Ovary (tissue), 9 donors: Measurements from ENCODE around the gene SPATA16. TPM values are rescaled to one million over a fixed set of nuclear protein-coding genes. Genes with fewer than 3 reads are reported as not detected.
"Not testable (repeated sequence)": the region's sequence is repeated elsewhere in the genome, so short reads cannot be mapped to it uniquely, and the experiment has no call there.

ENCODE experiments used
- DNase-seq, 5 donors: peaks; one replicate each; pipeline ENCODE4 v3.0.0-alpha.2; 2019 to 2020
- H3K27ac ChIP-seq, 2 donors: fragments of 200-600 bp; one replicate each; pipeline versions ENCODE4 v1.5.1 to v1.8.0; 2019 to 2022
- H3K27me3 ChIP-seq: fragments of 200-600 bp; one replicate; pipeline ENCODE4 v1.8.0; 2022
- H3K36me3 ChIP-seq: fragments of 200-600 bp; sonication (generic); one replicate; pipeline ENCODE4 v1.5.1; 2019
- H3K4me1 ChIP-seq: one replicate; pipeline ENCODE4 v1.8.1; 2013; ENCODE audit warnings: mild to moderate bottlenecking, moderate library complexity; ENCODE audit not compliant: insufficient read depth
- H3K4me3 ChIP-seq: fragments of 200-600 bp; sonication (generic); one replicate; pipeline ENCODE4 v1.5.1; 2017
- H3K9me3 ChIP-seq, 2 donors: fragments of 200-600 bp in 1 of 2; sonication (generic) in 1 of 2; one replicate each; pipeline versions ENCODE4 v1.5.1 to v1.8.1; 2013 to 2019; ENCODE audit warnings: mild to moderate bottlenecking in 1 of 2, moderate library complexity in 1 of 2
- CTCF ChIP-seq, 3 donors: fragments of 450-650 bp in 2 of 3; fragments of 200-600 bp in 1 of 3; IDR thresholded peaks; one replicate each; pipeline versions ENCODE4 v1.5.1 to v1.8.0; 2016 to 2022; ENCODE audit warnings: antibody characterized with exemption in 3 of 3, mild to moderate bottlenecking in 1 of 3
- EP300 ChIP-seq: sonication (generic); formaldehyde crosslinking; IDR thresholded peaks from one replicate; pipeline ENCODE4 v1.6.1; 2017; ENCODE audit warnings: antibody characterized with exemption
- POLR2A ChIP-seq: fragments of 450-650 bp; IDR thresholded peaks from one replicate; pipeline ENCODE4 v1.6.1; 2017; ENCODE audit warnings: antibody characterized with exemption, mild to moderate bottlenecking, moderate library complexity
- WGBS, 3 donors: extraction: QIAGEN DNeasy Blood & Tissue Kit in 1 of 3; methylation state at CpG; one replicate each; pipeline versions ENCODE4 v1.1.5 to v1.1.7; 2013 to 2017; 5-methylcytosine and 5-hydroxymethylcytosine counted together
- intact Hi-C, 4 donors: fragments of 100-400 bp; cut with DNase I; formaldehyde crosslinking; loops; one replicate each; pipeline versions ENCODE4 v1.11.0 to v1.15.1; 2022 to 2023
- polyA plus RNA-seq, 2 donors: library from polyadenylated mRNA; stranded (reverse); fragments of 200-250 nt in 1 of 2; fragments of 350-450 nt in 1 of 2; fragmentation: Illumina TruSeq in 1 of 2; extraction: RNeasy Lipid Tissue Mini Kit (QIAGEN cat#74804) in 1 of 2; gene quantifications; one replicate each; pipeline ENCODE4 v1.2.3, GENCODE V29; 2013 to 2014
- total RNA-seq, 7 donors: library from RNA; depleted of rRNA in 2 of 7; stranded (reverse); fragments of >200 nt in 2 of 7; fragmentation: NEBNext Ultra II Directional in 3 of 7; extraction: Animal tissue kit (Norgen Biotek cat#: 25700) in 3 of 7; gene quantifications; one replicate each; pipeline versions ENCODE4 v1.1.0 to v1.2.4, GENCODE V29; 2016 to 2023
- donor health status: DM: no; HTN: no; CAD: no; lungs with moderate emphysema.
- donor health status: DM: no; HTN: no; CAD: no.
- donor health status: Bipolar disorder and iron deficiency.
- donor health status: DM: yes; HTN: yes; CAD: no.
- donor health status: DM: no; HTN: no; CAD: no.
- donor health status: DM: yes; HTN: yes; CAD: no.

The SPATA16 gene
- total and polyA plus RNA-seq, 9 donors = not detected

- no peaks in the 10 kb centered on the region for H3K36me3 ChIP-seq
- no peak for DNase-seq
- H3K27ac ChIP-seq = no peak overlapping the region
- intact Hi-C loops = no loop called here
- TF ChIP-seq CTCF (IDR thresholded peaks at IDR 0.05) = no peak
- no peak for TF ChIP-seq EP300
- no peak for TF ChIP-seq POLR2A
- H3K4me3 ChIP-seq = no peak overlapping the region
- H3K27me3 ChIP-seq = no peaks in the 10 kb centered on the region
- 88 to 97% (median 92%) methylated on average over 3 of the region's 3 CpGs for WGBS, 3 donors
- no peaks in the 10 kb centered on the region for H3K4me1 ChIP-seq
- H3K9me3 ChIP-seq = no peaks in the 10 kb centered on the region
These were observed 112.7 kb downstream of the SPATA16 start for GRCh38 chr3:173028351-173028750.

- H3K4me1 ChIP-seq = no peaks in the 10 kb centered on the region
- 75 to 85% (median 76%) methylated on average over 1 of the region's 1 CpG for WGBS, 3 donors
- DNase-seq = no peak
These were observed 113.6 kb downstream of the SPATA16 start for GRCh38 chr3:173027429-173027828.

GRCh38 chr3:173025941-173026340, 115.1 kb downstream of the SPATA16 start:
- TF ChIP-seq CTCF (IDR thresholded peaks at IDR 0.05) (no peak), EP300 (no peak), POLR2A (no peak)
- H3K4me1 ChIP-seq = no peaks in the 10 kb centered on the region
- no peaks in the 10 kb centered on the region for H3K36me3 ChIP-seq
- WGBS, 3 donors = 69 to 75% (median 72%) methylated on average over 5 of the region's 5 CpGs
- DNase-seq = no peak
- H3K9me3 ChIP-seq = no peaks in the 10 kb centered on the region
- H3K4me3 ChIP-seq = no peak overlapping the region
- intact Hi-C loops = no loop called here
- no peak overlapping the region for H3K27ac ChIP-seq
- no peaks in the 10 kb centered on the region for H3K27me3 ChIP-seq

More at GRCh38 chr3:173027429-173027828, 113.6 kb downstream of the SPATA16 start:
- Histone ChIP-seq H3K9me3 (no peaks in the 10 kb centered on the region), H3K4me3 (no peak overlapping the region), H3K27me3 (no peaks in the 10 kb centered on the region), H3K27ac (no peak overlapping the region), H3K36me3 (no peaks in the 10 kb centered on the region)
- intact Hi-C loops = no loop called here
- no peak for TF ChIP-seq POLR2A
- no peak for TF ChIP-seq EP300
- no peak for TF ChIP-seq CTCF (IDR thresholded peaks at IDR 0.05)

- TF ChIP-seq POLR2A (no peak), CTCF (IDR thresholded peaks at IDR 0.05) (no peak), EP300 (no peak)
- no peak overlapping the region for H3K4me3 ChIP-seq
- H3K4me1 ChIP-seq = no peaks in the 10 kb centered on the region
- no peak overlapping the region for H3K27ac ChIP-seq
- intact Hi-C loops = no loop called here
- H3K36me3 ChIP-seq = no peaks in the 10 kb centered on the region
- H3K9me3 ChIP-seq = no peaks in the 10 kb centered on the region
- H3K27me3 ChIP-seq = no peaks in the 10 kb centered on the region
- no peak for DNase-seq
- WGBS, 3 donors = 76 to 83% (median 80%) methylated on average over 2 of the region's 2 CpGs
These were observed 119.4 kb downstream of the SPATA16 start for GRCh38 chr3:173021547-173022185.

- H3K27me3 ChIP-seq, H3K4me3 ChIP-seq, H3K36me3 ChIP-seq, H3K4me1 ChIP-seq, H3K27ac ChIP-seq, H3K9me3 ChIP-seq, intact Hi-C loops, DNase-seq: not testable (repeated sequence)
- 94 to 98% (median 96%) methylated on average over 7 of the region's 7 CpGs for WGBS, 3 donors
These were observed 120.9 kb downstream of the SPATA16 start for GRCh38 chr3:173020128-173020527.
